Activated naive CD4-positive, alpha-beta T cell treated with anti-CD3 and anti-CD28 coated beads for 36 hours (primary cell): Measurements from ENCODE around the gene NACC2. TPM values are rescaled to one million over a fixed set of nuclear protein-coding genes. Genes with fewer than 3 reads are reported as not detected.
"Not testable (repeated sequence)": the region's sequence is repeated elsewhere in the genome, so short reads cannot be mapped to it uniquely, and the experiment has no call there.

Experiments
- CTCF ChIA-PET: fragments of 350-600 bp; sonication (Branson Sonifier 250); formaldehyde crosslinking; loops from one replicate; lab custom pipeline; 2021; ENCODE audit warnings: antibody characterized with exemption; lab: Charles Lee
- DNase-seq: peaks from one replicate; pipeline ENCODE4 v3.0.0-alpha.2; 2020
- H3K27ac Mint-ChIP-seq: one replicate; pipeline ENCODE4 v1.8.0; 2021; ENCODE audit warnings: mild to moderate bottlenecking, mixed read lengths
- H3K27me3 Mint-ChIP-seq: one replicate; pipeline ENCODE4 v1.8.0; 2021; ENCODE audit warnings: low read depth, mixed read lengths
- H3K36me3 Mint-ChIP-seq: one replicate; pipeline ENCODE4 v1.8.0; 2021; ENCODE audit warnings: low read depth, mixed read lengths
- H3K4me1 Mint-ChIP-seq: one replicate; pipeline ENCODE4 v1.8.0; 2021; ENCODE audit warnings: low read depth, mixed read lengths
- H3K4me3 Mint-ChIP-seq: one replicate; pipeline ENCODE4 v1.8.0; 2021; ENCODE audit warnings: mild to moderate bottlenecking, moderate library complexity, mixed read lengths
- H3K9me3 Mint-ChIP-seq: one replicate; pipeline ENCODE4 v1.8.0; 2021; ENCODE audit warnings: mixed read lengths
- intact Hi-C: fragments of 100-400 bp; cut with micrococcal nuclease; formaldehyde crosslinking; loops from one replicate; pipeline ENCODE4 v1.15.1; 2023
- total RNA-seq, 2 experiments: library from RNA; stranded (reverse); gene quantifications; one replicate each; pipeline ENCODE4 v1.2.3, GENCODE V29; 2021

Gene NACC2
- total RNA-seq, 2 experiments from 2014 or later: 3.4 to 3.5 TPM

DNA sequence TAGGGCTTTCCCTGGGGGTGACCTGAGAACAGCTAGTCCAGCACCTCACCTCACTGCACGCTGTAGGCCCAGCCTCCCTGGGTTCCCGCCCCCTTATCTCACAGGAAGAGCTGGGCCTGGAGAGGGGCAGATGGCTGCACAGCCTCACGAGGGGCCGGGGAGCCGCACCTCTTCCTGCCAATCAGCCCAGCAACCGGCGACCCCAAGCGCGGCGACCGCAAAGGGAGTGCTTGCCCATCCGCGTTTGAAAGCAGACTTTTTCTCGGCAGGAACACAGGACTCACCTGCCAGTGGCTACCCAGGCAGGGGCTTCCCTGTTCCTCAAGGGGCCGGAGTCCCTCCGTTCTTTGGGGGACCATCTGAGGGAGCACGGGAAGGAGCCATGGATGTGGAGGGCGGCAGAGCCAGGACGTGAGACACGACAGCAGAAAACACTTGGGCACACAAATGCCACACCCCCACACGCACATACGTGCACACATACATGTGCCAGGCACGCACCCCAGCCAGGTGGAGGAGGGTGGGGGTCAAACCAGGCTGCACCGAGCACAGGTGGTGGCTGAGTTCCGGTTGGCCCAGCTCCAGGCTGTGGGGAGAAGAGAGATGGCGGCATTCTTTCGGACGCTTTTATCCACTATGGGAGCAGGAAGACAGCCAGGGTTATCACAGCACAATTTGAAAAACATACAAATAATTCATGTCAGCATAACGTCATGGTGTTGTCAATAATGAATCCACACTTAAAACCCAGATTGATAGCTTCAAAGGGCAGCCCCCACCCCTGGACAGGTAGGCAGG is 12.3 kb upstream of the NACC2 start:
- H3K27me3 Mint-ChIP-seq: no peaks in the 10 kb centered on the region
- peak; percentile 74 for DNase-seq
- CTCF ChIA-PET: interaction anchor here (0.6 to 1.6 kb wide), 2 partner anchors 15 to 140 kb away, joined by 3 to 4 read pairs; no protein-coding TSS in a partner anchor
- intact Hi-C loops: no loop called here
- peak overlapping the region; percentile 74 for H3K27ac Mint-ChIP-seq
- peaks cover 52% of the 10 kb centered on the region for H3K4me1 Mint-ChIP-seq
- H3K9me3 Mint-ChIP-seq: no peaks in the 10 kb centered on the region
- peak overlapping the region; percentile 65 for H3K4me3 Mint-ChIP-seq
- peaks cover 3% of the 10 kb centered on the region for H3K36me3 Mint-ChIP-seq

DNA sequence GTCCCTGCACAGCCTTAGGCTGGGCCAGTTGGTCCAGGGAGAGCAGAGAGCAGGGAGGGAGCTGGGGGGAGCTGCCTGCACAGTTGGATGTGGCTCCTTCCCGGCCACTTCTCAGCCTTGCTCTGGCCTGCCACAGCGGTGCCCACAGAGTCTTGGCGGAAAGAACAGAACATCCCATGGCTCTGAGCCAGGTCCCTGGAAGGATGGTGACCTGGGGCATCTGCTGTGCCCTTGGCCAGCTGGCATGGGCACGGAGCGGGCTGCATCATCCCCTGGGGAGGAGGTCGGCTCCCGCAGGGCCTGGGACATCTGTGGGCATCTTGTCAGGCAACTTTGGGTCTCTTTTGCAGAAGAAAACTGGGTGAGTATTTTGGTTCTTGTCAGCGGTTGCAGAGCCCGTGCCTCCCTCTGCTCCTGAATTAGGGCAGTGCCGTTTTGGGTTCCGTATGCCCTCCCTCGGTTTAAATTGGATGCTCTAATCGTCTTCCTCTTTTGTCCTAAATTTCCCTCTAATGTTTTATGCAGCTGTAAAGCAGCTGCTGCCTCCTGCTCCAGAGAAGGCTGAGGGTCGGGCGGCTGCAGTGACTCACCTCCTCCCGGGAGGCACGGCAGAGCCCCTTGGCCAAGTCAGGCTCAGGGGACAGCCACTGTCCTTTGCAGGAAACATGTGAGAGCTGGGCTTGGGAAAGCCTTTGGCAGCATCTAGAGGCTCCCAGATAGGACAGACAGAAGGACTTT is 10.5 kb upstream of the NACC2 start:
- CTCF ChIA-PET: interaction anchor here (1.6 kb wide), 1 partner anchor 17 kb away, joined by 4 read pairs; no protein-coding TSS in a partner anchor
- intact Hi-C loops: no loop called here
- DNase-seq: no peak
- Mint-ChIP-seq H3K4me1 (peaks cover 34% of the 10 kb centered on the region), H3K36me3 (no peaks in the 10 kb centered on the region), H3K9me3 (no peaks in the 10 kb centered on the region), H3K27me3 (no peaks in the 10 kb centered on the region), H3K4me3 (no peak overlapping the region), H3K27ac (no peak overlapping the region)

DNA sequence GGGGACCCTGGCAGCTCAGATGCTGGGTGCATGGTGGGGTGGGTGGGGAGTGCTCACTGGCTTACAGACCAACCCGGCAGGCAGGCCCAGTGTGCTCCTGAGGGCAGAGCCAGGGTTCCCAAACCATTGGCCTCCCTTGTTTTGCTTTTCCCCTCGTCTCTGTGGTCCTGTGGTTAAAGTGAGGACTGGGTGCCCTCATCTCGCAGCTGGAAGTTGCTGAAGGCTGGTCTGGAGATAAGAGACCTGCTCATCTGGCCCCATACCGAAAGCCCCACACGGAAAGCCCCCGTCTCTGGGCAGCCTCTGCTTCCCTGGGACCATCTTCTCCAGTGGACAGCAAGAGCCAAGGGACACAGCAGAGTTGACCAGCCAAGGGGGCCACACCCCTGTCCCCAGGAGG is 9.8 kb upstream of the NACC2 start:
- intact Hi-C loops: no loop called here
- CTCF ChIA-PET: interaction anchor here (0.6 kb wide), 1 partner anchor 18 kb away, joined by 3 read pairs; no protein-coding TSS in a partner anchor
- H3K9me3 Mint-ChIP-seq: no peaks in the 10 kb centered on the region

DNA sequence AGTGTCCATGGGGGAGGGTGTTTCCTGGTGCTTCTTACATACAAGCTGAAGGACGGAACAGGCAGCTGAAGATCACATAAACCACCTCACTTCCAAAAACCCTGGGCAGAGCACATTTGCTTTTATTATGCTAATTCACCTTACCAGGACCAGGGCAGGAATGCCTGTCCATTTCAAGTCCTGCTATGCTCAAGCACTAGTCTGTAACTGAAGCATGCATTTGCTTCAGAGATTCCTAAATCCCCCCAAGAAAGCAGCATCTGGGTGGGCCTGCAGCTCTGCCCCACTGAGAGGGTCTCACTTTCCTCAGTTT is 9.4 kb upstream of the NACC2 start:
- H3K4me1 Mint-ChIP-seq: peaks cover 26% of the 10 kb centered on the region
- no peak overlapping the region for H3K27ac Mint-ChIP-seq
- no peak for DNase-seq
- no peak overlapping the region for H3K4me3 Mint-ChIP-seq
- CTCF ChIA-PET: interaction anchor here (0.6 to 0.7 kb wide), 2 partner anchors 18 to 98 kb away, joined by 3 read pairs; no protein-coding TSS in a partner anchor
- H3K9me3 Mint-ChIP-seq: no peaks in the 10 kb centered on the region
- intact Hi-C loops: no loop called here
- H3K36me3 Mint-ChIP-seq: no peaks in the 10 kb centered on the region
- no peaks in the 10 kb centered on the region for H3K27me3 Mint-ChIP-seq

More for the DNA sequence above, 9.8 kb upstream of the NACC2 start:
- no peak overlapping the region for H3K4me3 Mint-ChIP-seq
- H3K4me1 Mint-ChIP-seq: peaks cover 28% of the 10 kb centered on the region
- no peak overlapping the region for H3K27ac Mint-ChIP-seq
- no peaks in the 10 kb centered on the region for H3K36me3 Mint-ChIP-seq
- DNase-seq: no peak
- no peaks in the 10 kb centered on the region for H3K27me3 Mint-ChIP-seq

- H3K4me1 Mint-ChIP-seq: peaks cover 28% of the 10 kb centered on the region
- H3K4me3 Mint-ChIP-seq: no peak overlapping the region
- DNase-seq: no peak
- no peak overlapping the region for H3K27ac Mint-ChIP-seq
- intact Hi-C loops: no loop called here
- H3K27me3 Mint-ChIP-seq: no peaks in the 10 kb centered on the region
- H3K36me3 Mint-ChIP-seq: no peaks in the 10 kb centered on the region
- CTCF ChIA-PET: interaction anchor here (0.6 to 0.7 kb wide), 2 partner anchors 19 to 99 kb away, joined by 3 read pairs; no protein-coding TSS in a partner anchor
- H3K9me3 Mint-ChIP-seq: no peaks in the 10 kb centered on the region
Observed at GRCh38 chr9:136103651-136104487, 8.8 kb upstream of the NACC2 start.

DNA sequence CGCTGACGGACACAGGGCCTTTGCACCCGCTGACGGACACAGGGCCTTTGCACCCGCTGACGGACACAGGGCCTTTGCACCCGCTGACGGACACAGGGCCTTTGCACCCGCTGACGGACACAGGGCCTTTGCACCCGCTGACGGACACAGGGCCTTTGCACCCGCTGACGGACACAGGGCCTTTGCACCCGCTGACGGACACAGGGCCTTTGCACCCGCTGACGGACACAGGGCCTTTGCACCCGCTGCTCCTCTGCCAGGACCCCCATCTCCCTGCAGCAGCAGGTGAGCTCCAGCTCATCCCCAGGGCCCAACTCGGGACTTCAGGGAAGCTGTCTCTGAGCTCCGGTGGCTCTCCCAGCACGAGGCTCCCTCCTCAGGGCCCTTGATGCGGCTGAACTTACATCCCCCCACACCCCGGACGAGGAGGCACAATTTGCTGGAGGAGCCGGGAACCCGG is 6.6 kb upstream of the NACC2 start:
- H3K27me3 Mint-ChIP-seq, DNase-seq, H3K4me3 Mint-ChIP-seq, intact Hi-C loops, H3K27ac Mint-ChIP-seq, CTCF ChIA-PET, H3K9me3 Mint-ChIP-seq, H3K36me3 Mint-ChIP-seq: not testable (repeated sequence)
- H3K4me1 Mint-ChIP-seq: peaks cover 12% of the 10 kb centered on the region

DNA sequence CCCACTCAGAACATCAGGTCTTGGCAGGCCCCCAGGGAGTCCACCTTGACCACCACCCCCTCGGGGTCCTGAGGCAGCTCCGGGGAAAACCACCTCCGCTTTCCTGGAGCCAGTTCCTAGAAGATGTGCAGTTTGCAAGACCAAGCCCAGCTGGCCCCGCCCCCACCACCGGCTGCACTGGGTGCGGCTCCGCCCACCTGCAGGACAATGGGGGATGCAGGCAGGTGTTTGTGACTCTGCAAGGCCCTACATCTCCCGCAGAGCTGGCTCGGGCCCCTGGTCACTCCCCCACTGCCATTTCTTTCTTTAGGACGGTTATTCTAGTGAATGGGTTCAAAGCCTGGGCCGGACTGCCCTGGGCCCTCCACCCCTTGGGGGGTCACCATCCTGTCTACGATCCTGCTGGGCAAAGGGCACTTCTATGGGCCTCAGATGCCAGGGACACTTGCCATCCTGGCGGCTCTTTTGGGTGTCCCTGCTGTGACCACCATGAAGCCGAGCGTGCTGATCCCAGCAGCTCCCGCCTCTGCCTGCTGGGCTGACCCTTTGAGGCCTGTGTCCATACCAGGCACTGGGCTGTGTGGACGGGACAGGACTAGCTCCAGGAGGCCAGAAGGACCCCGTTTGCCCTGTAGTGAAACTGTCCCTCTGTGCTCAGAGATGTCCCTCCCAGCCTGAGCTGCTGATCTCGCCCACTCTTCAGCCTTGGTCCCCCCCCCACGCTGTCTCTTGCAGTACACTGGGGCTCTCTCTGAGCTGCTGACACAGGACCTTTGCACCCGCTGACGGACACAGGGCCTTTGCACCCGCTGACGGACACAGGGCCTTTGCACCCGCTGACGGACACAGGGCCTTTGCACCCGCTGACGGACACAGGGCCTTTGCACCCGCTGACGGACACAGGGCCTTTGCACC is 5.9 kb upstream of the NACC2 start:
- Mint-ChIP-seq H3K27ac (no peak overlapping the region), H3K4me3 (no peak overlapping the region), H3K36me3 (no peaks in the 10 kb centered on the region), H3K4me1 (peaks cover 7% of the 10 kb centered on the region), H3K9me3 (no peaks in the 10 kb centered on the region), H3K27me3 (no peaks in the 10 kb centered on the region)
- no peak for DNase-seq
- CTCF ChIA-PET: no interaction called here
- intact Hi-C loops: no loop called here

GRCh38 chr9:136099542-136099941 is 4.5 kb upstream of the NACC2 start:
- Mint-ChIP-seq H3K27ac (no peak overlapping the region), H3K36me3 (no peaks in the 10 kb centered on the region), H3K27me3 (no peaks in the 10 kb centered on the region), H3K9me3 (no peaks in the 10 kb centered on the region), H3K4me1 (peaks cover 4% of the 10 kb centered on the region), H3K4me3 (no peak overlapping the region)
- no peak for DNase-seq
- intact Hi-C loops: no loop called here
- CTCF ChIA-PET: no interaction called here

DNA sequence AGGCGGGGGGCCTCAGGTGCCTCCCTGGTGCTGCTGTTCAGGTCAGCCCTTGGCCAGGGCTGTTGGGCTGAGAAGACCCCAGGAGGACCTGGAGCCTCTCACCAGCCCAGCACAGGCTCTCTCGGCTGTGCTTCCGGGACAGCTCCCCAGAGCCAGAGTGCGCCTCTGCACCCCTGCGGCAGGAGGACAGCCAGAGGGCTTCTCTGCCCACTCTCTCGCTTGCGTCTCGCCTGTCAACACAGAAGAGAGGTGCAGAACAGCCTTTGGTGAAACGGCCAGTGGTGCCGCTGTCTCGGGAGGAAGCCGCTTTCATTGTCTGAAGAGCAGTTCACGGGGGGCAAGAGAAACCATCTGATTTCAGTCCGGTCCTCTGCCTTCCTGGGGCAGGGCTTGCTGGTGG is 3.8 kb upstream of the NACC2 start:
- CTCF ChIA-PET: interaction anchor here (0.7 kb wide), 1 partner anchor 9 kb away, joined by 3 read pairs; no protein-coding TSS in a partner anchor
- DNase-seq: no peak
- H3K4me3 Mint-ChIP-seq: no peak overlapping the region

GRCh38 chr9:136098210-136098609 is 3.1 kb upstream of the NACC2 start:
- Mint-ChIP-seq H3K36me3 (no peaks in the 10 kb centered on the region), H3K4me1 (peaks cover 8% of the 10 kb centered on the region), H3K9me3 (no peaks in the 10 kb centered on the region), H3K27me3 (no peaks in the 10 kb centered on the region), H3K4me3 (no peak overlapping the region), H3K27ac (no peak overlapping the region)
- intact Hi-C loops: no loop called here
- CTCF ChIA-PET: interaction anchor here (0.7 kb wide), 1 partner anchor 8 kb away, joined by 3 read pairs; no protein-coding TSS in a partner anchor
- DNase-seq: no peak

More for the DNA sequence above, 3.8 kb upstream of the NACC2 start:
- H3K36me3 Mint-ChIP-seq: no peaks in the 10 kb centered on the region
- no peaks in the 10 kb centered on the region for H3K27me3 Mint-ChIP-seq
- intact Hi-C loops: no loop called here
- H3K27ac Mint-ChIP-seq: no peak overlapping the region
- H3K4me1 Mint-ChIP-seq: peaks cover 6% of the 10 kb centered on the region
- H3K9me3 Mint-ChIP-seq: no peaks in the 10 kb centered on the region

GRCh38 chr9:136096505-136097001 is 1.5 kb upstream of the NACC2 start:
- no peak for DNase-seq
- Mint-ChIP-seq H3K4me1 (peaks cover 10% of the 10 kb centered on the region), H3K9me3 (no peaks in the 10 kb centered on the region), H3K27me3 (no peaks in the 10 kb centered on the region), H3K36me3 (no peaks in the 10 kb centered on the region), H3K27ac (no peak overlapping the region), H3K4me3 (peak overlapping the region; percentile 54)
- intact Hi-C loops: no loop called here
- CTCF ChIA-PET: no interaction called here
